CD4-positive, alpha-beta T cell treated with Interleukin-2 at 100 ng/mL for 4 hours (primary cell): ENCODE results near the gene UVSSA.
"Not testable (repeated sequence)": the region's sequence is repeated elsewhere in the genome, so short reads cannot be mapped to it uniquely, and the experiment has no call there.

Experiments used
- DNase-seq: peaks from one replicate; pipeline ENCODE4 v3.0.0-alpha.2; 2020; ENCODE audit warnings: low spot score

The UVSSA gene

DNA sequence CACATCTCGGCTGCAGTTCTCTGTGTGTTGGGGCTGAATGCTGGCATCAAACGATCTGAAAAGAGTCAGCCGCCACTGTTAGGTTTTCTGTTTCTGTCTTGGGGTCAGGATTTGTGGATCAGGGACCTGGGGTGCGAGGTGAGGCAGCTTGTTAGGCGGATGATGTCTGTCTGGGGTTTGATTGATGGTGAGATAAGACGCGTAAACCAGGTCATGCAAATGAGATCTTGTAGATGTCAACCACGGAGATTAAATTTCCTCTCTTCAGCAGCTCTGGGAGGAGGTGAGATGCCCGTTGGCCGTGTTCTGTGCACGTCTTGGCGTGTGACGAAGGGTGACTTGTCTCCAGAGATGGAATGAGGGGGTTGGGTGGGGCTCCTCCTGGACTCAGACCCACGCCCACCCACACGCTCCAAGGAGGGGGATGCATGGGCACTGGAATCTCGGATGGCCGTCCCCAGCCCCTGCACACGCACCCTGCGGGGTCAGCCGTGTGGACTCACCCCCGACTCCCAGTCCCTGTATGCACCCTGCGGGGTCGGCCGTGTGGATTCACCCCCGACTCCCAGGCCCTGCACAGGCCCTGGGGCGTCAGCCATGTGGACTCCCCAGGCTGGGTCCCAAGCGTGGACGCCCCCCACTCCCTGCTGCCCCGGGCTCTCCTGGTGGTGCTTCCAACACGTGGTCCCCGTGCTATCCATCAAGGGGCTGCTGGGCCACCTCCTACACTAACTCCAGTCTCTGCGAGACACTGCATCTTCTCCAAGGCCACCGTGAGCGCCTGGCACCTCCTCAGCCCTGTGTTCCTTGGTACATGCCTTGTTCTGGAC, 16.0 kb upstream of the UVSSA start:
- DNase-seq, result peak; percentile 78

DNA sequence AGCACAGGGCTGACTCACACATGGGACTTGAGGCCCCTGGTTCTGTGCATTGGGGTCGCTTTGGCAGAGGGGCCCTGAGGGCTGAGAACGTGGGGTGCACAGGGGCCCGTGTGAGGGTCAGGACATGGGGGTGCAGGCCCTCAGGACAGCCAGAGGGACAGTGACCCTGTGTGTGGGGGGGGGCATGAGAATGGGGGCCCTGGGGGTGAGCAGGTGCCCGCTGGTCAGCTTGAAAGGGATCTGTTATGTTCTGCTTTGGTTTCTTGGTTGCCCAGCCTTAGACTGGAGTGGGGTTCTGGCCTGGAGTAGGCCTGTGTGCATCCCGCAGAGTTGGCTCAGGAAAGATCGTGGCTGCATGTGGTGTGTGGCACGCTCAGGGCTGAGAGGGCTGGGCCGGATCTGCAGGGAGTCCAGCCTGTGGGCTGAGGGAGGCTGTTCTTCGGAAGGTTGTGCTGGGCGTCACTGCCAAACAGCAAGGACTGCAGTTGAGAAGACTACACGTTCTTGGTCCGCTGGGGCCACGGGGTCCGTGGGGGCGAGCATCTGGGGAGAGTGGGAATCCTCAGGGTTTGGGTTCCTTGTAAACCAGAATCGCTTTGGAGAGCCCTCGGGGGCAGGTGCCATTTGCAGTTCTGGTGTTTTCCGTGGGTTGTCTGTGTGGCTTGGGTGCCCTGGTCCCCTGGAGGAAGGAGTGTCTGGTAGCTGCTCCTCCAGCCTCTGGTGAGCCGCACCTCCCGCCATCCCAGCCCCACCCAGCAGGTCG, 15.2 kb upstream of the UVSSA start:
- no peak for DNase-seq

DNA sequence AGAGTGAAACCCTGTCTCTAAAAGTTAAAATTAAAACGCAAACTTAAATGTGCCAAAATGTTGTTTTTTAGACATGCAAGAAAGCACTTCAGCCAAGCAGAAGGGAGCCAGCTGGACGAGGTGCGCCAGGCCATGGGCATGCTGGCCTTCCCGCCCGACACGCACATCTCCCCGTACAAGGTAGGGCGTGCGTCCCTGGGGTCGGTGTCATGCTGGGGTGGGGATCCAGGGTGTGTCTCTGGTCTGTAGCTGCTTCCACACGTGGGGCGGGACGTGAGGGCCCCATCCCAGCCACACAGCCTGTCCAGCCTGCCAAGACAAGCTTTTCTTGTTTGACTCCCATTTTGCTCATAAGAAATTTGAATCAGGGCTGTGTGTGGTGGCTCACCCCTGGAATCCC, 14.3 kb upstream of the UVSSA start:
- no peak for DNase-seq

DNA sequence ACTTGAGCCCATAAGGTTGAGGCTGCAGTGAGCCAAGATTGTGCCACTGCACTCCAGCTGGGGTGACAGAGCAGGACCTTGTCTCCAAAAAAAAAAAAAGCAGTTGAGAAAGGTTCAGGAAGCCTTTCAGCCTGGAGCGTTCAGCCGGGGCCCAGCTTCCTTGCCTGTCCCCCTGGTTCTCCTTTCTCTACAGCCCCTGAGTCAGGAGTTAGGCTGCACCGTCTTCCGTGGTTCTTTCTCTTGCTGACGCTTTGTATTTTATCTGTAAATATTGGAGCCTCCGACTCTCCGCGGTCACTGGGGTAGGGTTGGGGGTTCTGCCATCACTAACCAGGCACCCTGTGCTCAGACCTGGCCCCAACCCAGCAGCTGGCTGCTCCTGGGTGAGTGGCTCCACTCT, 13.8 kb upstream of the UVSSA start:
- no peak for DNase-seq

DNA sequence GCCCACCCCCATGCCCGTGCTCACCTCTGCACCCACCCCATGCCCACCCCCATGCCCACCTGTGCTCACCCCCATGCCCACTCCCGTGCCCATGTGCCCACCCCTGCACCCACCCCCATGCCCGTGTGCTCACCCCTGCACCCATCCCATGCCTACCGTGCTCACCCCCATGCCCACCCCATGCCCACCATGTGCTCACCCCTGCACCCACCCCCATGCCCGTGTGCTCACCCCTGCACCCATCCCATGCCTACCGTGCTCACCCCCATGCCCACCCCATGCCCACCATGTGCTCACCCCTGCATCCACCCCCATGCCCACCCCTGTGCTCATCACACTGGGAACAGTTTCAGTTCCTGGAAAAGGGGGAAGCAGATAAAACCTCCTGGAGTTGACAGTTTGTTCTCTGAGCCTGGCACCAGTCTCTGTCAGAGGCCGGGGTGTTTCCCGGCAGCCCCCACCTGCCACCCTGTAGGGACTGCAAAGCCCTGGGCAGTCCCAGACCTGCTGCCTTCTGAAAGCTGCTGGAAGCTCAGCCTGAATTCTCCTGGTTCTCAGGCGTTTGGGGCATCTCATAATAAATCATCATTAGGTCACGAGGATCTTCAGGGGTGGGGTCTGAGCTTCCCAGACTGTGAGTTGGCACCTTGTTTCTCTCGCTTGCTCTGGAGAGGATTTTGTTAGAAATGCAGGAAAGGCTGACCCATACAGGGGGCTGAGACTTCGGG, 13.0 kb upstream of the UVSSA start:
- DNase-seq, result not testable (repeated sequence)

DNA sequence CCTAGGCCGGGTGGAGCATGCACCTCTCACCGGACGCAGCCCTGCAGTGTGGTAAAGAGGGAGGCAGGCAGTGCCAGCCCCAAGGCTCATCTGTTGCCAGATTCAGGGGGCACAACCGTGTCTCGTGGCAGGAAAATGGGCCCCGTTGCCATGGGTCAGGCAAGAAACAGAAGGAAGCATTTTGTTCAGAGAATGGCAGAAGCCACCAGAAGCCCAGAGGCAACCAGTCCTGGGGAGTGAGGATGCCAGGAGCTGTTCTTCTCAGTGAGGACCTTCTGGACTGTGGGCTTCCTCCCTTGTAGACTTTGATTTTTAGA, 12.5 kb upstream of the UVSSA start:
- no peak for DNase-seq

DNA sequence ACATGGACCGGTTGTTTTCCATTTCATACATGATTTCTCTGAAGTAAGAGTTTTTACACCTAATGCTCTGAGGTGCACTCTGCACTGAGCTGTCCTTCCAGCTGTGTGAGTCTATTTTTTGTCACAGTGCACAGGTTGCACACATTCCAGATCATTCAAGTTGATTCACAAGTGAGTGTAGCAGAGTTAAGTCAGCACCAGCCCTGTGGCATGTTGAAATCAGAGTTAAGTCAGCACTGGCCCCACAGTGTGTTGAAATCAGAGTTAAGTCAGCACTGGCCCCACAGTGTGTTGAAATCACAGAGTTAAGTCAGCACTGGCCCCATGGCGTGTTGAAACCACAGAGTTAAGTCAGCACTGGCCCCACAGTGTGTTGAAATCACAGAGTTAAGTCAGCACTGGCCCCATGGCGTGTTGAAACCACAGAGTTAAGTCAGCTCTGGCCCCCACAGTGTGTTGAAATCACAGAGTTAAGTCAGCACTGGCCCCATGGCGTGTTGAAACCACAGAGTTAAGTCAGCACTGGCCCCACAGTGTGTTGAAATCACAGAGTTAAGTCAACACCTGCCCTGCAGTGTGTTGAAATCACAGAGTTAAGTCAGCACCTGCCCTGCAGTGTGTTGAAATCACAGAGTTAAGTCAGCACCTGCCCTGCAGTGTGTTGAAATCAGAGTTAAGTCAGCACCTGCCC, 11.7 kb upstream of the UVSSA start:
- not testable (repeated sequence) for DNase-seq

DNA sequence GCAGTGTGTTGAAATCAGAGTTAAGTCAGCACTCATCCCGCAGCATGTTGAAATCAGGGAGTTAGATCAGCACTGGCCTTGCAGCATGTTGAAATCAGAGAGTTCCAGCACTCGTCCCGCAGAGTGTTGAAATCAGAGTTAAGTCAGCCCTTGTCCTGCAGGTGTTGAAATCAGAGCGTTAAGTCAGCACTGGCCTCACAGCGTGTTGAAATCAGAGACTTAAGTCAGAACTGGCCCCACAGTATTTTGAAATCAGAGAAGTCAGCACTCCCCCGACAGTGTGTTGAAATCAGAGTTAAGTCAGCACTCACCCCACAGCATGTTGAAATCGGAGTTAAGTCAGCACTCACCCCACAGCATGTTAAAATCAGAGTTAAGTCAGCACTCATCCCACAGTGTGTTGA, 10.9 kb upstream of the UVSSA start:
- no peak for DNase-seq

DNA sequence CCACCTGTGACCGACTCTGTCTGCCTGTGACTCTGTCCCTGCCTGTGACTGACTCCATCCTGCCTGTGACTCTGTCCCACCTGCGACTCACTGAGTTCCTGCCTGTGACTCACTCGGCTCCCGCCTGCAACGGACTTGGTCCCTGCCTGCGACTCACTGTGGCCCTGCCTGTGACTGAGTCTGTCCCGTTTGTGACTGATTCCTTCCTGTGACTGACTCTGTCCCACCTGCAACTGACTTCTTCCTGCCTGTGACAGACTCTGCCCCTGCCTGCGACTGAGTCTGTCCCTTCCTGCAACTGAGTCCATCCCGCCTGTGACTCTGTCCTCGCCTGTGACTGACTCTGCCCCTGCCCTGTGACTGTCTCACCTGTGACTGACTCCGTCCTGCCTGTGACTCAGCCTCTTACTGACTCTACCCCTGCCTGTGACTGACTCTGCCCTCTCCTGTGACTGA, 9.6 kb upstream of the UVSSA start:
- DNase-seq, result peak; percentile 54

DNA sequence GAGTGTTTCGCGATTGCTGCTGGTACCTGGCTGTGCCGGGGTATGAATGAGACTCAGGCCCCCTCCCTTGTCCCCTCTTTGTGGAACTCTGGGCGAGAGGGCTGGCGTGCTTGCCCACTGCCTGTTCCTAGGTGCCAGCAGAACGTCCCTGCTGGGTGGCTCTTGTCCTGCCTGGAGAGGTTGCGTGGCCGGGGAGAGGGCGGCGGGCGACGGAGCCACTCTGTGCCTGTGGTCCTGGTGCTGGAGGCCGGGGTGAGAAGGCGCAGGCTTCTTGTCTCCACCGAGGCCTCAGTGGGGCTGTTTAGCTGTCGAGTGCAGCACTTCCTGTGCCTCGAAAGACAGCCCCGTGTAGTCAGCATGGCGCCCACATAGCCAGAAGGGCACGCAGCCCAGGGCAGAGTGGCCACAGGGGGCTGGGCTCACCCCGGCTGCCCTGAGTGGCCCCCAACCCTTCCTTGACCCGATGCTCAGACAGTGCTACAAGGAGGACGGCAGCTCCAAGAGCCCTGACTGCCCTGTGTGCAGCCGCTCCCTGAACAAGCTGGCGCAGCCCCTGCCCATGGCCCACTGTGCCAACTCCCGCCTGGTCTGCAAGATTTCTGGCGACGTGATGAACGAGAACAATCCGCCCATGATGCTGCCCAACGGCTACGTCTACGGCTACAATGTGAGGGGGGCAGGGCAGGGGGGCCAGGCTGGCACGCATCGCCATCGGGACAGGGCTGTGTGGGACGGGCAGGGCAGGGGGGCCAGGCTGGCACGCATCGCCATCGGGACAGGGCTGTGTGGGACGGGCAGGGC, 8.9 kb upstream of the UVSSA start:
- no peak for DNase-seq

DNA sequence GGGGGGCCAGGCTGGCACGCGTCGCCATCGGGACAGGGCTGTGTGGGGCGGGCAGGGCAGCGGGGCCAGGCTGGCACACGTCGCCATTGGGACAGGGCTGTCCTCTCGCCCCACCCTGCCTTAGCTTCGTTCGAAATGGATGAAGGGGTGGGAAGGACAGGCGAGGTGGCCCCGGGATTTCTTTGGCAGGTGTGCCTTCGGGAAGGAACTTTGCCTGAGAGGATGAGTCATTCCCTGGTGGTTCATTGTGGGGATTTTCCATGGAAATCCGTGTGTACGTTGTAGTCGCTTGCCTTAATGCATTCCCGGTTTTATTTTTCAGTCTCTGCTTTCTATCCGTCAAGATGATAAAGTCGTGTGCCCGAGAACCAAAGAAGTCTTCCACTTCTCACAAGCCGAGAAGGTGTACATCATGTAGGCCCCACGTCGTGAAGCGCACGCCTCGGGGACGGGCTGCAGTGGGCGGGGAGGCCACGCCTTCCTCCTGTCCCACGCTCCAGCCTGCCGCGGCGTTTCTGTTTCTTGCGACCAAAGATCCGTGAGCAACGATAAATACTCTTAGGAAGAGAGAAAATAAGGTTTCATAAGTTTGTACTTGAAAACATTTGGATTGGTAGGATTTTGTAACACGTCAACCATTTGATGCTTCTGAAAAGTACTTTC, 8.1 kb upstream of the UVSSA start:
- DNase-seq, result no peak

DNA sequence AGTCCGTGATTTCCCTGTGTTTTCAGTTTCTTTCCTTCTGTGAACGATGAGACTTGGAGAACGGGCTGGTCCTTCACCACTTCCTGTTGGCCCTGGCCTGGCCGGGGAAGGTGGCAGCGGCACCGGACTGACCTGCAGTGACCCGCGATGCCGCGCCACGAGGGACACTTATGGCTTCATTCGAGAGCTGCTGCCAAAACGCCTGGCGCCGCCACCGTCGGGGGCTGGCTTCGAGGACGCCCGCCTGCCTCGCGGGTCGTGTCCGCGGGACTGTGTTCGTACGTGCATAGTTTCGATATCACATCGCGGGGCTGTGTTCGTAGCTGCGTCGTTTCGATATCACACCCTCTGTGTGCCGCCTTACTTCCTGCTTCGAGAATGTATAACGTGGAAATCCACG, 7.5 kb upstream of the UVSSA start:
- DNase-seq, result no peak

DNA sequence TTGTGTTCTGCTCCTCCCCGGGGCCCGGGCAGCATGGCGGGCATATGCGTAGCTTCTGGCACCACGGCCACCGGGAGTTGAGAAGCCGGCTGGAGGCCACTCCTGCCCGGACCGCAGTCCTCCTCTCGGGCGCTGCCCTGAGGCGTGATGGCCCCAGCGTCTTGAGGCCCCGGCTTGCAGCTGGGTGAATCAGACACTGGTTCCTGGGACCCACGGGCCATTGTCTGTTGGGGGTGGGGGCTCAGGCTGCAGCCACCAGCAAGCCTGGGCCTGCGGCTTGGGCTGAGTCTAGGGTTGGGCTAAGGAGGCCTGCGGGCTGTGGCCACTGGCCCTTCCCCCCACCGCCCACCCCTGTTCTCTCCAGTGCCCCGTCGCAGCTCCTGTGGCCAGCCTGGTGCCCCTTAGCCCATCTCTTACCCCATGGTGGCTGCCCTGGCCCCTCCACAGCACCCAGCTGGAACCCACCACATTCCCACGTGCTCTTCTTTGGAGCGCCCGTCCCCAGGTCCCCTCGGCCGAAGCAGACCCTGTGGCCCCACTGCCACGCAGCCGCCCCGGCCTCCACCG, 6.7 kb upstream of the UVSSA start:
- no peak for DNase-seq

DNA sequence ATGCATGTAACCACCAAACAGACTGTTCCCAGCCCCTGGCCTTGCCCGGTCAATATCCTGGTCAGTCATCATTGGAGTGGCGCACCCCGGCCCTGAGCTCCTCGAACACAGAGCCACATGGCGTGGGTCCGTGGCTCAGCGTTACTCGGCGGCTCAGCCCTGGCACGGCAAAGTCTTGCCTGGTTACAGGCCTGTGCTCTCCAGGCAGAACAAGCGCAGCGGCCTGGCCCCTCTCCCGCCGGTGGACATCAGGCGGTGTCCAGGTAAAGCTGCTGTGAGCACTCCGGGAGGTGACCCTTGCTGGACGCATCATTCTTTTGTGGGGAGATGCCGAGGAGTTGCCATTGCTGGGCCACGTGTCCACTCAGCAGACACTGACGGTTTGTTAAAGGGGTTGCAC, 6.1 kb upstream of the UVSSA start:
- no peak for DNase-seq

DNA sequence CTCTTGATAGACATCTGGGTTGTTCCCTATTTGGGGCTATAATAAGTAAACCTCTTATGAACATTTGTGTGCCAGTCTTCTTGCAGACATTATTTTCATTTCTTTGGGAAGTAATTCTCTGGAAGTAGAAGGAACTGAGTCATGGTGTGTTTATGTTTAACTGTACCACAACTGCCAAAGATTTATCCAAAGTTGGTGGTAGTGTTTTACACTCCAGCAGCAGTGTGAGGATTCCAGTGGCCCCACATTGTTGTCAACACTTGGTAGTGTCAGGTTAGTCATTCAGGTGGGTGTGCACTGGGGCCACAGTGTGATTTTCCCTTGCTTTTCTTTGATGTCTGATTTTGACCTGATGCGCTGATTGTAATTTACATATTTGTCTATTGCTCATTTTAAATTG, 5.0 kb upstream of the UVSSA start:
- no peak for DNase-seq

DNA sequence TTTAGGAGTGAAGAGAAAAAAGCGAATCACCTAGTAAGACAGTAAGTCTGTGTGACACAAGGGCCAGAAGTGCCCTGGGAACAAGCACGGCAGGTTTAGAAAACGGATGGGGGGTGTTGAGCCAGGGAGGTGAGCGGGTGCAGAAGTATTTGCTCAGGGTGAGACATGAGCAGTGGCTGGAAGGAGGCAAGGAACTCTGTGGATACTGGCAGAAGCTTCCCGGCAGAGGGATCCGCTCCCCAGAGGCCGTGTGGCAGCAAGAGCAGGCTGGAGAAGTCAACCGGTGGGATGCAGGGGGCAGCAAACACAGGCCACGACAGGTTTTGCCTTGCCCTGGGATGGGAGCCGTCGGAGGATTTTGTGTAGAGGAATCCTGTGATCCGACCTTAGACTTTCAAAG, 2.3 kb upstream of the UVSSA start:
- DNase-seq, result no peak

DNA sequence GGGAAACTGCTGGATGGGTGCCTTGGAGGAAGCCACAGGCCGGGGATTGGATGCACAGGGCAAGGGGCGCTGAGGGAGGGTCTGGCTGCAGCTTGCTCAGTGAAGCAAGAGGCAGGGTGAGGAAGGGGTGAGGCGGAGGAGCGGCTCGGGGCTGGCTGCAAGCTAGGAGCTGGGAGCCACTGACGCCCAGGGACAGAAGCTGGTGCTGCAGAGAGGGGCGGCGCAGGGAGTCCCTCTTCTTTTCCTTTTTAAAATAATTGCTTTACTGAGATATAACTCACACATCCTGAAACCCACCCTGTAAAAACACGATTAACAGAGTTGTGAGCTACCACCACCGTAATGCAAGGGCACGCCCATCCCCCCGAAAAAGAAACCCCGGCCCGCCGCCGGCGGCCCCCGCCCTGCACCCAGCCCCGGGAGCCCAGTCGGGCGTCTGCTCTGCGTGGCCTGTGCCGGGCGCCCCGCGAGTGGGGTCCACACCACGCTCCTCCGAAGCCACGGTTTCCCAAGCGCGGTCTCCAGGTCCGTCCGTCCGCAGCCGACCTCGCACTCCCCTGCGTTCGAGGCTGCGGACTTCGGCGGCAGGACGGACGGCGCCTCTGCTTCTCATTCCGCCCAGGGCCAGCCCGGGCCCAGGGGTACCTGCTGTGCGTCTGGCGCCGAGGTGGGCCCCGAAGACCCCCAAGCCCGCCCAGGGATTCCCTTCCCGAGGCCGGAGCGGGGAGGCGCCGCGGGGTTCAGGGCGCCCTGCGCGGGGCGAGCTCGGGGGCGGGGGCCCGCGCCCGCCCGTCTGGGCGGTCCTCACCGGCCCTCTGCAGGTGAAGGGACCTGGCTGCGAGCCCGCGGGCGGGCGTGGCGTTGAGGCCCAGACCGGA, 866 bp upstream of the UVSSA start:
- peak; percentile 59 for DNase-seq

DNA sequence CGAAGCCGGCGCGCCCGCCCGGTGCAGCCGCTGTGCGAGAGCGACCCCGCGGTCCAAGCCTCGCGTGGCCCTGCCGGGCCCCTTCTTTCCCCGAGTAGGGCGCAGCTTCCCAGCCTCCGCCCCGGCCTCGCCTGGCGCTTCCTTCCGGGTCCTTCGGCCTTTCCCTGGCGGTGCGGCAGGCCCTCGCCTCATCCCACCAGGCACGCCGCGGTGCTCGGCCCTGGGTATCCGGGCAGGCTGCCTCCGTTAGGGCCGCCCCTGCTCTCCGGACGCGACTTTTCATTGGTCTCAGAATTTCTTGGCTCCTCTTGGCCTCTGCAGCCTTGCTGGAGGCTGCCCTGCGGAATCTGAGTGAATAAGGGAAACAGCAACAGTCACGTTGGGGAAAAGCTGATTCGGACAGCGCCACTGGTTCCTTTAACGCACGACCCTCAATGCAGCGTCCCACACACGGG, 429 bp downstream of the UVSSA start:
- peak; percentile 27 for DNase-seq

DNA sequence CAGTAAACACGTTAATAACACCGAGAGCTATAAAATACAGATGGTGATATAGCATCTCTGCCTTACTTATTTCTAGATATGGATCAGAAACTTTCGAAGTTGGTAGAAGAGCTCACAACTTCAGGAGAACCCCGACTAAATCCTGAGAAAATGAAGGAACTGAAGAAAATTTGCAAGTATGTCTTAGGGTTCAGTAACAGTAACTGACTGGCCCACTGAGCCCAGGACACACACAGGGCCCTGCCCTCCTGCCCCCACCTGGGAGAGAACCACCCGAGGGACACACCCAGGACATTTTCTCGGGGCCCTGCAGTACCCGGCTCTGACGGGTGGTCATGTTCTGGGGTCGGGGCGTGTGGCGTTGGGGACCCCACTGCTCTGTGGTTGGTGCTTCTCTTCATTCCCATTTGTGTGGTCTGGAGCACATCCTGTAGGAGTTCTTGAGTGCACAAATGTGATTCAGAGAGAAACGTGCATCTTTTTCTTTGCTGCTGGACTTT, 1.1 kb downstream of the UVSSA start:
- no peak for DNase-seq
